ELF-1 (cell line): ENCODE data around the gene FAM174C.

Source experiments
- DNase-seq: peaks from one replicate; pipeline ENCODE4 v3.0.0-alpha.2; 2016; ENCODE audit warnings: low read depth, low spot score

Gene FAM174C

GRCh38 chr19:1275260-1275975 lies at the start of gene FAM174C:
Gene FAM174C (plus strand): TSS chr19:1275530. CDS start chr19:1275550, 20 bp downstream.
- DNase-seq: peak; percentile 98

DNA sequence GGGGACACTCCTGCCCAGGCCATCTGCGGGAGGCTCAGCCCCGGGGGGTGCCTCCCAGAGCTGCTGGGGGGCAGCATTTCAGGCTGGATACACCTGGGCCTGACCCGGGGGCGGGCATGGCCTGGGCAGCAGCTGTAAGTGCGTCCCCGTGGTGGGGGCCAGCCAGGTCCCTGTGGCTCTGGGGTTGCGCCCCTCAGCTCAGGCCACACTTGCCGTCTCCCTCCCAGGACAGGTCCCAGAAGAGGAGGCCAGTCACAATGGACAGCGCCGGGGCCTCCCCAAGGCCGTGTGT lies 49.2 kb upstream of the FAM174C start:
- DNase-seq: no peak

GRCh38 chr19:1226522-1227303 lies 48.6 kb upstream of the FAM174C start:
- DNase-seq: no peak

GRCh38 chr19:1227304-1228054 lies 47.9 kb upstream of the FAM174C start:
- peak; percentile 54 for DNase-seq

DNA sequence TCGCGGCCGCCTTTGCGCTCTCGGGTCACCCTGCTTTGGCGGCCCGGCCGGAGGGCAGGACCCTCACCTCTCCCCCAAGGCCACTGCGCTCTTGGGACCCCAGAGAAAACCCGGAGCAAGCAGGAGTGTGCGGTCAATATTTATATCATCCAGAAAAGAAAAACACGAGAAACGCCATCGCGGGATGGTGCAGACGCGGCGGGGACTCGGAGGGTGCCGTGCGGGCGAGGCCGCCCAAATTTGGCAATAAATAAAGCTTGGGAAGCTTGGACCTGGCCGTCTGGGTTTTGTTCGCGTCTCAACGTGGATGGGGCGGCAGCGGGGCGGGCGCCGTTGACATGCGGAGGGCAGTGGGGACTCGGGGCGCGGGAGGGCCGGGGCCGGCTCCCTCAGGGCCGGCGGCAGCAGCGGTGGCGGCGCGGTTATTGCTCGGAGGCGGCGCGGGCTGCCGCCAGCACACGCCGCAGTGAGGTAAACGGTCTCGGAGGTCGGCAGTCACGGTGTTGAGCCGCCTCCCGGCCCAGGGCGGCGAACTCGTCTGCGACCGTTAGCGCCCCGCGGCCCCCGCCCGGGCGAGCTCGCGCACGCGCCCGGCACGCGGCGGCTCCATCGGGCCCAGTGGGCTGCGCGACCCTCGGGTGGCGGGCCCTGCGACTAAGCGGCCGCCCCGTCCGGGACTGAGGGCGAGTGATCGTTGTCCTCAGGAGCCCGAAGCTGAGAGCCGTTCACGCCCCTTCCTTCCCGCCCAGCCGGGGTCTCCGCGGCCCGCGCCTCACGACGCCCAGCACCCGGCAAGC lies 47.0 kb upstream of the FAM174C start:
- DNase-seq: no peak

GRCh38 chr19:1229056-1229923 lies 46.0 kb upstream of the FAM174C start:
- DNase-seq: no peak

DNA sequence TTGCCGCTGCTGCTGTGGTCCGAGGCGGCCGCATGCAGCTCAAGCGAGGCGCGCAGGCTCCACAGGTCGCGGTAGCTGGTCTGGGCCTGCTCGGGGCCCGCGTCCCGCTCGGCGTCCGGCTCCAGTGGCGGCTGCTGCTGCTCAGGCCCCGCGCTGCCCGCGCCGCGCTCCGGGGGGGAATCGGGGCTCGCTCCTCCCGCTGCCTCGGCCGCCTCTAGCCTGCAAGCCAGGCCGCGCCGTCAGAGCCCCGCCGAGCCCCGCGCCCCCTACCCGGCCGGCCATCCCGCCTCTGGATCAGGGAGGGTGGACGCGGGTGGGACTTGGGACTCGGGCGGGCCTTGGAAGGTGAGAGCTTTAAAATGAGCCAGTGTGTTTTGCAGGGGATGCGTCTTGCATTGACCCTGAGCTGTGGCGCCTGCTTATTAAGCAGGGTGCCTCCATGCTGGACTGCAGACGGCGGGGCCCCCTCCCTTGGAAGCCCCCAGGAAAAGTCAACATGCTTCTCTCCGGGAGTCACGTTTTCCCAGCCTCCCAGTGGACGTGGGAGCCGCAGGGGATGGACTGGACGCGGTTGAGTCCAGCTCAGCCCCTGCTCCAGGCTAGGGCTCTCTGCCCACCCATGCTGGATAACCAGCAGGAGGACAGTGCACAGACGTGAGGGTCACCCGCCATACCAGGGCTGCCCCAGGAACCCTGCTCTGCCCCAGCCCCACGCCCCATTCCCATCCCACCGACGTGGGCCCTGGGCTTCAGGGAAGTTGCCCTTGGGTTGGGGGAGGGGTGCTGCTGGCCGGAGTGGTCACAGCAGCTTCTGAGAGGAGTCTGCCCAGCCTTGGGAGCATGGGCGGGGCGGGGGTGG lies 45.2 kb upstream of the FAM174C start:
- DNase-seq: no peak

- DNase-seq: peak; percentile 71
These were observed 44.4 kb upstream of the FAM174C start for GRCh38 chr19:1230783-1231489.

- no peak for DNase-seq
These were observed 43.3 kb upstream of the FAM174C start for GRCh38 chr19:1231729-1232637.

- no peak for DNase-seq
These were observed 42.7 kb upstream of the FAM174C start for GRCh38 chr19:1232652-1233072.

- no peak for DNase-seq
These were observed 42.1 kb upstream of the FAM174C start for GRCh38 chr19:1233115-1233667.

DNA sequence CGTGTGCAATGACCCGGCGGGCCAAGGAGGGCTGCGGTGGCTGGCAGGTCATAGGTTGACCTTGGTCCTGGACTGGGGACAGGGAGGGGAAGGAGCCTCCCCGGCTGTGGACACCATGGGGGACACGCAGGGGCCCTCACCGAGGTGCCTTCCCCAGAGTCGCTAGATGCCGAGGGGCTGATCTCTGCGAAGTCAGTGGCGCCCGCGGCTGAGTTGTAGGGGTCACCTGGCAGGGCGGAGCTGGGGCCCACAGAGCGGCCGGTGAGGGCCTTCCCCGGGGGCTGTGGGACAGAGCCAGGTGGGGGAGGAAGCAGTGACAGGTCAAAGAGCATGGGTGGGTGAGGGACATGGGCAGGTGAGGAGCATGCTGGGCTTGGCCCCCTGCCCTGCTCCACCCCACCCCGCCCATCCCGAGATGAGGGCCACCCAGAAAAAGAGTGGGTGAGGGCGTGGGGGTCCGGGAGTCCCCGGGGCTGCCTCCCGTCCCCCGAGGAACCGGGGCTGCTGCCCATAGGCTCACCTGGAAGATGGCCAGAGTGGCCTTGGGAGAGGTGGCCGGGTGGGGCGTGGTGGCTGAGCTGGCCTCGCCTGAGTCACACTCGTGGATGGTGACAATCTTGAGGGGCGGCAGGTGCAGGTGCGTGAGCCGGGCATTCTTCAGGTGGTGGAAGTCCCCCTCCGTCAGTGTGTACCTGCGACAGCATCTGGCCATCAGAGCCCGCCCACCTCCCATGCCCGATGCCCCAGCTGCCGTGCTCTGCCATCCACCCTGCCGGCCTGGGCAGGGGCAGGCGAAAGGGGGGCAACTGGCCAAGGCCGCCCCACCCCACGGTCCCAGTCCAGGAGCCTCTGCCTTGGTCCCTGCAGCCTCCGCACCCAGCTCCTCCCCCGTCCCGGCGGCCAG lies 41.0 kb upstream of the FAM174C start:
- no peak for DNase-seq

GRCh38 chr19:1234955-1235380 lies 40.4 kb upstream of the FAM174C start:
- DNase-seq: no peak

DNA sequence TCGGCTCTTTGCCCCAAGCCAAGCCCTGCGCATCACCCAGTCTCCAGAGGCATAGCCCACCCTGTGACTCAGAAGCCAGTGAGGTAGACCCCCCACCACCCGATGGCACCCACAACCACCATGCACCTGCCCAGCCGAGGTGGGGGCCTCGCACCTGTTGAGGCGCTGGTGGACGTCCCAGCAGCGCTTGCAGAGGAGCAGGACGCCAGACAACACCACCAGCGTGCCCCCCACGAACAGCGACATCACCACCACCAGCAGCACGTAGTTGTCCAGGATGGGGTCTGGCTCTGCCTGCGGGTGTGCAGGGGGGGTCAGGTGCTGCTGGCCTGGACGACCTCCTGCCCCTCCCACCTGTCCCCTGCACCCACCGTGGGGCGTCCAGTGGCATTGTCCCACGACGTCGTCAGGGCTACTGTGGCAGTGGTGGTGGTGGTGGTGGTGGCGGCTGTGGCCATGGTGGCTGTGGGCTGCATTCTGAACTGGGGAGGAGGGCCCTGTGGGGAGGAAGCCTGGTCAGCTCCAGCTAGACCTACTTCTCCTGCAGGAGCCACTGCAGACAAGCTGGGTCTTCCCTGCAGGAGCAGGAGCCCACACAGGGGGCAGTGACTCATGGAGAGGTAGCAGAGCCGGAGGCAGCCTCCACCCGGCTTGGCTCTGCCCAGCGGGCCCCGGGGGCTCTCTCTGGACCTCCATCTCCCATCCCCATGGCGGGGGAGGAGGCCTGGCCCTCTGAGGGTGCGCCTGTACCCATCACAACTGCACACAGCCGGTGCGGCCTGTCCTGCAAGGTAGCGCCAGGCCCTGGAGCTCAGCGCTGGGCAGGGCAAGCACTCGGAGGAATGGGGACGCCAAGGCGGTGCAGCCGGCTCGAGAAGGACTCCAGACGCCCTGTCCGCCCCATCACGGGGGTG lies 39.4 kb upstream of the FAM174C start:
- DNase-seq: no peak

GRCh38 chr19:1236576-1236975 lies 38.8 kb upstream of the FAM174C start:
- no peak for DNase-seq
